NCI-H526 treated with DMSO at 0.1 percent for 48 hours (cell line): ENCODE measurements around the gene MTARC1.

Experiments
- DNase-seq: peaks from one replicate; lab custom pipeline; 2025; lab: John Stamatoyannopoulos, UW

The MTARC1 gene

DNA sequence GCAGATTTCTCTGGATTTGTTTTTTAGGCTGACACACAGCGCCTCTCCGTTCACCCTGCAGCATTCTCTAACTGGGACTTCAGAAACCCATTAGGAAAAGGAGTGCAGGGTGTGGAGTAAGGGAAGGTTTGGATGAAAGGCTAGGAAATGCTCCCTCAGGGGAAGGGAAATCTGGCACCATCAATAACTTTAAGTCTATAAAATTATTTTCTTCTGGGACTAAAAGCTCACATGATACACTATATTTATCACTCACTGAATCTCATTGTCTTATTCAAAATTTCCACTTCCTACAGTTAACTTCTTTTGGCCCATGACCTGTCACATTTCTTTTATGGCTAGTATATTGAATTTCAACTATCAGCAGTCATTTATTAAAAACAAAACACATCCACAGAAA lies 46.7 kb downstream of the MTARC1 start:
- DNase-seq, result no peak

DNA sequence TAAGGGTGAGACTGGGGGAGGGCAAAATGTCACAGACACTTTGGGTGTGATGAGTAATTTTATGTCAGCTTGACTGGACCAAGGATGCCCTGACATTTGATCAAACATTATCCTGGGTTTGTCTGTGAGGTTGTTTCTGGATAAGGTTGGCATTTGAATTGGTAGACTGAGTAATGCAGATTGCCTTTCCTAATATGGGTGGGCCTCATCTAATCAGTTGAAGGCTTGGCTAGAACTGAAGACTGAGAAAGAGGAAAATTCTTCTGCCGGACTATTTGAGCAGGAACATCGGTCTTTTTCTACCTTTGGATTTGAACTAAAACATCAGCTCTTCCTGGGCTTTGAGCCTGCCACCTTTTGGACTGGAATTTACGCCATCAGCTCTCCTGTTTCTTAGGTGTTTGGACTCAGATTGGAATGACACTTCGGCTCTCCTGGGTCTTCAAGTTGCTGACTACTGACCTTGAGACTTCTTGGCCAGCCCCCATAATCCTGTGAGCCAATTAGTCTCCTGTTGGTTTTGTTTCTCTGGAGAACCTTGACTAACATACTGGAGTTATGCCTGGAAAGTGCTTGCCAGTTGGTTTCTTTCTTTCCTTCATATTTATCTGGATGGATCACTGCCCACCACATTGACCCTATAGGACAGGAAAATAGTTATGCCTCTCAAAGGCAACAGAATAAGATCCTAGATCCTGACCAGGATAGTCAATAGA lies 47.6 kb downstream of the MTARC1 start:
- no peak for DNase-seq
